Stimulated activated CD4-positive, alpha-beta T cell treated with anti-CD3 and anti-CD28 coated beads, Interleukin-4, amount 100 ng/mL, for 1 hour (primary cell): ENCODE measurements around the gene CNFN.

Experiments
- DNase-seq: peaks from one replicate; pipeline ENCODE4 v3.0.0-alpha.2; 2020

The CNFN gene

DNA sequence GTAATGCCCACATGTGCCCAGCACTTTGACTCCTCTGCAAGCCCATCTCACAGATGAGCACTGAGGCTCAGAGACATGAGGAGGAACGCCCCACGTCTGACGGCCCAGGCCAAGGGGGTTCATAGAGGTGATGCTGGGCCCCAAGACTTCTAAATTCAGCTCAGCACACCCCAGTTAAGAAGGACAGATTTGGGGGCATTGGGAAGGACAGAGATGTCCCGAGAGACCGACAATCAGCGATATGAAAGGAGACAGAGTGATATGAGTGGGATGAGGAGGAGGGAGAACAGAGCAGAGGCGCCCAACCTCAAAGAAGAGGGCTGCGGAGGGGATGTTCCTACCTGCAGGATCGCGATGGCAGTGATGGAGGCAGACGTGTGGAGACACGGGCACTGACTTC is at the start of gene CNFN:
CNFN (minus strand) TSS at position 399 of the 400 bp plus-strand sequence. CDS start 1,260 bp downstream, outside the sequence.
- DNase-seq = no peak

GRCh38 chr19:42436006-42436405 is 45.9 kb upstream of the CNFN start:
- DNase-seq = no peak

GRCh38 chr19:42435316-42435715 is 45.2 kb upstream of the CNFN start:
- DNase-seq = no peak

GRCh38 chr19:42433503-42434260 is 43.6 kb upstream of the CNFN start:
- DNase-seq = peak; percentile 66

GRCh38 chr19:42431486-42431885 is 41.4 kb upstream of the CNFN start:
- DNase-seq = no peak

DNA sequence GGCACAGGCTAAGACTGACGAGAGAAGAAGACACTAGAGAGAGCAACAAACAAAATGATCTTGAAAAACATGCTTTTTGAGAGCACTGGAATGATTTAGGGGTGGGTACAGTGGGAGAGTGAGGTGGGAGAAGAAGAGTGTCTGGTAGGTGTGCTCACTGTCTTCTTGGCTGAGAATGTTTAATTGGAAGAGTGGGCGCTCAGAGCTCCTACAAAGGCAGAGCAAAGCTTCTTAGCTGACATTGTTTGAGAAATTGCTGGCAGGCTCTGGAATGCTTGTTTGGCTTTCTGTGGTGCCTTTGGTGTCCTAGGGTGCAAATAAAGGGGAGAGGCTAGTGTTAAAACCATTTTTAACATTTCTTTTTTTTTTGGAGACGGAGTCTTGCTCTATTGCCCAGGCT is 38.6 kb upstream of the CNFN start:
- DNase-seq = no peak

DNA sequence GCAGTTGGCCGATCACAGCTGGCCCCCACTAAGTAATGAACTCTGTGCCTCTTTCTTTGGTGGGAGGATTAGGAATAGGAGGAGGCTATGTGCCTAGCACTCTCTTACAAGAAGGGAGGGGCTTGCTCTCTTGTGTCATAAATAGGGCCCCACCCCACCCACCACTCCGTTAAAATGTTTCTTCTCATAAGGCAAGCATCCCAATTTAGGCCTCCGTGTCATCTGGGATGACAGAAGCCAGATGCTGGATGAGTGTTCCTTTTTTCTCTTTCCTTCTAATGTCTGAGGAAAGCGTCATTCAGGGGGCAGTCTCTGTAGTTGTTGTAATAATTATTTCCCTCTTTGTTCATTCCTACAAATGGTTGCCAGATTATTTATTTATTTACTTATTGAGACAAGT is 37.2 kb upstream of the CNFN start, which contains the start of gene LIPE:
LIPE (minus strand) TSS at position 76 of the 400 bp plus-strand sequence. CDS start 239 bp downstream, outside the sequence.
- DNase-seq = no peak

GRCh38 chr19:42426643-42427042 is 36.5 kb upstream of the CNFN start:
- DNase-seq = no peak

DNA sequence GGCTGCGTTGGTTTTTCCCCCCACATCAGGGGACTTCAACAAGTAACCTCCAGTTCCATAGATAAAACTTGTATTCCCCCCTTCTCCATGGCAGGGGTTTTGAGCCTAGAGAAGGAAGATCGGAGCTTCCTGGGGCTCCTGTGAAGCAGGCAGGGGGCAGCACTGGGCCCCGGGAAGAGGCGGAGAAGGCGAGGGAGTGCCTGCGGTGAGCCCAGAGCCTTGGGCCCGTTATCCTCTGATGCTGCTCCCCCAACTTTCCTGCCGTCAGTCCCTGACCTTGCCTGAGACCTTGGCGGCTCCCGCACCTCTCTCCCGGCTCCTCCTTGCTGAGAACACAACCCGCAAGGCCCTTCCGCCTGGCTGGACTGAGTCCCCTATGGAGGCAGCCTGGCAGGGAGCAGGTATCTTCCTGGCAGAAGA is 34.6 kb upstream of the CNFN start:
- no peak for DNase-seq

- DNase-seq = no peak
Observed at GRCh38 chr19:42424345-42424707, 34.2 kb upstream of the CNFN start.

GRCh38 chr19:42423462-42424344 is 33.6 kb upstream of the CNFN start:
- peak; percentile 93 for DNase-seq

- peak; percentile 42 for DNase-seq
Observed at GRCh38 chr19:42422901-42423461, 32.9 kb upstream of the CNFN start.

- no peak for DNase-seq
Observed at GRCh38 chr19:42422092-42422900, 32.2 kb upstream of the CNFN start.

DNA sequence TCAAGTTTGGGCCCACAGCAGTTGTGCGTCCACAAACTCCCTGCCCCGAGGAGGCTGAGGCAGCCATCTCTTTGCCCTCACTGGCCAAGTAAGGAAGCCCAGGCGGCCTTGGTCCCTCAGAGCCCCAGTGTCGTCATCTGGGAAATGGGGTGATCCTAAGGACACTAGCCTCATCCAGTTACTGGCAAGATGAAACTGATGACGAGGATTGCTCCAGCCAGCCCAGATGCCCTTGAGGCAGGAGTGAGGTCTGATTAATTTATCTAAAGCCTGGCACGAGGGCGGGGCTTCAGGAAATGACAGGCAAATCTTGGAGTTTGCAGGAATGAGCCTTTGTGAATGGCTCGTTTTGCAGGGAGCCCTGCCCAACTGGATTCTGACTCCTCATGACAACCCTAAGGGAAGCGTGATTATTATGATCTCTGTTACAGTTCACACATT is 31.5 kb upstream of the CNFN start:
- DNase-seq = no peak

DNA sequence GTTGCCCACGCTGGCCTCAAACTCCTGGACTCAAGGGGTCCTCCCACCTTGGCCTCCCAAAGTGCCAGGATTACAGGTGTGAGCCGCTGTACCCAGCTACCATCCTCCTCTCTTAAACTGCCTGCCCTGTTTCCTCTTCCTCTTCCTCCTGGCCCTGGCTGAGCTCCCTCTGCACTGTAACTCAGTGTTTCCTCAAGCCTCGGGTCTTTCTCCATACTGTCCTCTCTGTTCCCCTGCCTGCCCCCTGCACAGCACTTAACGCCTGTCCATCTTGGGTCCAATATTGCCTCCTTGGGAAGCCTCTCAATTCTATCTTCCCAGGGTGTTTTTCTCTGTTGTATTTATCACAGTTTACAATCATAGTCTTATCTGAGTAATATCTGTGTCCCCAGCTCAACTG is 31.0 kb upstream of the CNFN start:
- DNase-seq = no peak

DNA sequence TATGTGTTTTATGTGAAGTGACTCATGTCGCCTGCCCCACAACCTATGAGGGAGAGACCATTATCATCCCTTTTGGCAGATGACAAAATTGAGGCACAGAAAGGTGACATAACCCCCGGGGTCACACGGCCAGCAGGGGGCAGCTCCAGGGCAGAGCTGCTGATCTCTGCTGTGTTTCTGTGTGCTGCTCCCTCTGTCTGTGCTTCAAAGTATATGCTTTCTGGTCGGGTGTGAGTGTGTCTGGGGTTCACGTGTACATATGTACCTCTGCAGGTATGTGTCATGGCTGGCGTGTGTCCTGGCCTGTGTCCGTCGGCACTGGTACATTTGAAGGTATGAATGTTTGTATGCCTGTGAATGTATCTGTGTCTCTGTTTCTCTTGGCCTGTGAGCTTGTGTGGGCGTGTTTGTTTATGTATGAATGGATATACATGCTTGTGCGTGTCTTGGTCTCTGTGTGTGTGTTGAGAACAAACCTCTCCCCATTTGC is 30.0 kb upstream of the CNFN start:
- DNase-seq = peak; percentile 79

DNA sequence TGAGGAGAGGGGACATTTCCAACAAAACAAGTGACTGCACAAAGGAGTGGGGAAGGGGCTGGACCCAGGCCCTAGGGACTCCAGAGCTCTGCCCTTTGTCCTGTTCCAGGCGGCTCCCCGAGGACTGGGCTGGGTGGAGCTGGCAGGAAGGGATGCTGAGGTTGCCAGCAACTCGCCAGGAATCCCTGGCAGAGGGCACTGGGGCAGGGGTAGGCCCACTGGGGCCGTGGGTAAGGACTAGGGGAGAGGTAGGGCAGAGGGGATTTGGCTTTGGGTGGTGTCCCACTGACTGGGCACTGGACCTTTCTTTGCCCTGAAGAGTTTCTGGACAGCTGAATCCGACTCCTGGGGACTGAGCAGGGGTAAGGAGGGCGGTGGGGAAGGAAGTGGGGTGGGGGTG is 29.2 kb upstream of the CNFN start:
- no peak for DNase-seq

DNA sequence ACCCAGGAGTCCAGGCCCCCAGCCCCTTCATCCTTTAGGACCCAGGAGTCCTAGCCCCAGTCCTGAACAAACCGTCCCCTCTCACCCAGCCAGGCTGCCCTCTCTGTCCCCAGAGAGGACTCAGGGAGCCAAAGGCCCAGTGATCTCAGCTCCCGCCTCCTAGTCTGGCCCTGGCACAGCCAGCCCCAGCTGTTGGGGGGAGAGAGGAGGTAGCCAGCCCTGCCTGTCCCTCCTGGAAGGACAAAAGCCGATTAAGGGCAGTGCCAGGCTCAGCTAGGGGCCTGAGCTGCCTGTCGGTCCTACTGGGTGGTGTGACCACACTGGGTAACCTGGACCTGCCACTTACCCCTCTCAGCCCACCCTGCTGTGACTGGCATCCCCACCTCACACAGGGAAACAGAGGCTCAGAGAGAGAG is 22.6 kb upstream of the CNFN start:
- no peak for DNase-seq

DNA sequence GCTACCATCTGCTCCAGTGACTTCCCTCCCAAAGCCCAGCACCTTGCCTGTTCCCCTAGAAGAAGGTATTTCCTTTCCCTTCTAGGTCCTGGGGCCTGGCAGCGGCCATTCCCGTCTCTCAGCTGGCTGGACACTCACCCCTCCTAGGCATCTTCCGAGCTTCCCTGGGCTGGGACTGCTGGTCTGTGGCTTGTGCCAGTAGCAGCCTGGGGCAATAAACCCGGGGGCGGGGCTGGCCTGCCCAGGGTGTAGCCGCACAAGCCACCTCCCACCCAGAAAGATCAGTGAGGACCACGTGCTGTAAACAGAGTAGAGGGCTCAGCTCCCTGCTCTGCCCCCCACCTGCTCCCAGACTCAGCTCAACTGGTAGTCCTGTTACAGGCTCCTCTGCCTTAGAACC is 22.1 kb upstream of the CNFN start:
- DNase-seq = no peak

DNA sequence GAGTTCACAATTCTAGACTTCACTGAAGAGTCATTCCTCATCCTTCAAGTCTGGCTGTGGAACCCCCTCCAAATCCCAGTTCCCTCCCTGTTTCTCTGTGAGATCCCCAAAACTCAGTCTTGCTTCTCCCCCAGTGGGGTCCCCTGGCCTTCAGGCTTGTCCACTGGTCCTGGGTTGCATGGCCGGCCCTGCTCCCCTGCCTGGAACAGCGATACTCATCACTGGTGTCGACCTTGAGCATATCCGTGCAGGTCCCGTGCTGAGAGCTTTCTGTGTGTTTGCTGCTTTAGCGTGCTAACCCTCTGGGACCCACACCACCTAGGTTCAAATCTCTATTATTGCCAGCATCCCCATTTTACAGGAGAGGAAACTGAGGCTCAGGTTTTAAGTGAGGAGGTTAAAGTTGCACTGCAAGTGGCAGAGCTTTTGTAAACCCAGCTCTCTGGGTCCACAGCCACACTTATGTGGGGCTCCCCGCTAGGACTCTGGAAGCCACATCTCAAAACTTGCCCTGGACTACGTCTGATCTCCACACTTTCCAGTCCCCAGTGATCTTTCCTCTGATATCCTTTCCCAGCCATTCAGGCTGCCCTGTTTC is 21.6 kb upstream of the CNFN start:
- no peak for DNase-seq

GRCh38 chr19:42410371-42410770 is 20.3 kb upstream of the CNFN start:
- no peak for DNase-seq

GRCh38 chr19:42409477-42409876 is 19.4 kb upstream of the CNFN start:
- no peak for DNase-seq
